Upper lobe of left lung (tissue), 6 donors: ENCODE results near the gene SPRED2. TPM values are rescaled to one million over a fixed set of nuclear protein-coding genes. Genes with fewer than 3 reads are reported as not detected.

ENCODE experiments used
- ATAC-seq, 2 donors: fragments of 200-7000 bp; cut with Tn5 transposase; one replicate each; pipeline ENCODE4 v1.9.1; 2022; ENCODE audit warnings: mild to moderate bottlenecking in 2 of 2, moderate library complexity in 2 of 2; ENCODE audit not compliant: low FRiP score in 2 of 2
- DNase-seq, 2 donors: peaks; one replicate each; pipeline ENCODE4 v3.0.0-alpha.2; 2019 to 2020
- H3K27ac ChIP-seq, 4 donors: fragments of 200-600 bp; sonication (generic); one replicate each; pipeline ENCODE4 v1.5.1; 2016 to 2019
- H3K27me3 ChIP-seq, 4 donors: fragments of 200-600 bp; sonication (generic); one replicate each; pipeline ENCODE4 v1.5.1; 2017 to 2019
- H3K36me3 ChIP-seq, 4 donors: fragments of 200-600 bp; sonication (generic); one replicate each; pipeline ENCODE4 v1.5.1; 2016 to 2019
- H3K4me1 ChIP-seq, 4 donors: fragments of 200-600 bp; sonication (generic); one replicate each; pipeline ENCODE4 v1.5.1; 2018 to 2019
- H3K4me3 ChIP-seq, 4 donors: fragments of 200-600 bp; sonication (generic); one replicate each; pipeline ENCODE4 v1.5.1; 2017 to 2019; ENCODE audit warnings: mild to moderate bottlenecking in 2 of 4, moderate library complexity in 1 of 4
- H3K9me3 ChIP-seq, 4 donors: fragments of 200-600 bp; sonication (generic); one replicate each; pipeline ENCODE4 v1.5.1; 2018 to 2019
- EP300 ChIP-seq, 4 donors: sonication (generic); formaldehyde crosslinking; IDR thresholded peaks; one replicate each; pipeline ENCODE4 v1.5.1; 2017; ENCODE audit warnings: antibody characterized with exemption in 4 of 4, control low read depth in 2 of 4
- POLR2A ChIP-seq, 4 donors: fragments of 450-650 bp; IDR thresholded peaks; one replicate each; pipeline ENCODE4 v1.5.1; 2016 to 2017; ENCODE audit warnings: antibody characterized with exemption in 4 of 4, mild to moderate bottlenecking in 2 of 4
- POLR2AphosphoS5 ChIP-seq, 2 donors: sonication (generic); formaldehyde crosslinking; IDR thresholded peaks; one replicate each; pipeline ENCODE4 v1.5.1; 2017; ENCODE audit warnings: antibody characterized with exemption in 2 of 2
- WGBS, 2 donors: methylation state at CpG; one replicate each; pipeline ENCODE4 v1.1.5; 2017 to 2018; 5-methylcytosine and 5-hydroxymethylcytosine counted together
- total RNA-seq, 6 donors: library from RNA; depleted of rRNA in 4 of 6; stranded (reverse); fragments of >200 nt in 4 of 6; gene quantifications; one replicate each; pipeline versions ENCODE4 v1.1.0 to v1.2.1, GENCODE V29; 2016 to 2021
- TF ChIP-seq, protein P1 (sequence below), 6 experiments: fragments of 450-650 bp in 4 of 6; fragments of 200-600 bp in 2 of 6; sonication (generic) in 2 of 6; IDR thresholded peaks; one replicate each; pipeline ENCODE4 v1.5.1; 2016 to 2019; ENCODE audit warnings: antibody characterized with exemption in 6 of 6
- donor health status: DM: no; HTN: no; CAD: no; lungs with moderate emphysema.
- donor health status: DM: no; HTN: yes; CAD: no; lungs with severe emphysema.

The SPRED2 gene
- total RNA-seq, 6 donors from 2014 or later = 15.7 to 53.0 (median 38.1) TPM

GRCh38 chr2:65268957-65269356, 163.4 kb downstream of the SPRED2 start:
- WGBS, 2 donors = 73 to 96% methylated on average over 4 of the region's 4 CpGs
- H3K4me3 ChIP-seq = no peak overlapping the region
- TF ChIP-seq POLR2A (IDR thresholded peaks at IDR 0.05) (no peak), EP300 (IDR thresholded peaks at IDR 0.05) (no peak), POLR2AphosphoS5 (IDR thresholded peaks at IDR 0.05) (no peak)
- TF ChIP-seq, protein P1, sequence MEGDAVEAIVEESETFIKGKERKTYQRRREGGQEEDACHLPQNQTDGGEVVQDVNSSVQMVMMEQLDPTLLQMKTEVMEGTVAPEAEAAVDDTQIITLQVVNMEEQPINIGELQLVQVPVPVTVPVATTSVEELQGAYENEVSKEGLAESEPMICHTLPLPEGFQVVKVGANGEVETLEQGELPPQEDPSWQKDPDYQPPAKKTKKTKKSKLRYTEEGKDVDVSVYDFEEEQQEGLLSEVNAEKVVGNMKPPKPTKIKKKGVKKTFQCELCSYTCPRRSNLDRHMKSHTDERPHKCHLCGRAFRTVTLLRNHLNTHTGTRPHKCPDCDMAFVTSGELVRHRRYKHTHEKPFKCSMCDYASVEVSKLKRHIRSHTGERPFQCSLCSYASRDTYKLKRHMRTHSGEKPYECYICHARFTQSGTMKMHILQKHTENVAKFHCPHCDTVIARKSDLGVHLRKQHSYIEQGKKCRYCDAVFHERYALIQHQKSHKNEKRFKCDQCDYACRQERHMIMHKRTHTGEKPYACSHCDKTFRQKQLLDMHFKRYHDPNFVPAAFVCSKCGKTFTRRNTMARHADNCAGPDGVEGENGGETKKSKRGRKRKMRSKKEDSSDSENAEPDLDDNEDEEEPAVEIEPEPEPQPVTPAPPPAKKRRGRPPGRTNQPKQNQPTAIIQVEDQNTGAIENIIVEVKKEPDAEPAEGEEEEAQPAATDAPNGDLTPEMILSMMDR (IDR thresholded peaks at IDR 0.05) = no peak
- peaks cover 9 to 56% (median 29%) of the 10 kb centered on the region in 4 donors for H3K36me3 ChIP-seq
- no peak for ATAC-seq
- DNase-seq = no peak
- no peak overlapping the region for H3K27ac ChIP-seq
- peaks cover 0 to 9% (median 8%) of the 10 kb centered on the region in 4 donors for H3K4me1 ChIP-seq
- H3K27me3 ChIP-seq = no peaks in the 10 kb centered on the region
- H3K9me3 ChIP-seq = no peaks in the 10 kb centered on the region

- 91 to 96% methylated on average over 1 of the region's 1 CpG for WGBS, 2 donors
- Histone ChIP-seq H3K4me3 (no peak overlapping the region), H3K9me3 (no peaks in the 10 kb centered on the region), H3K27me3 (no peaks in the 10 kb centered on the region), H3K4me1 (peaks cover 0 to 9% (median 8%) of the 10 kb centered on the region in 4 donors), H3K27ac (no peak overlapping the region), H3K36me3 (peaks cover 9 to 60% (median 19%) of the 10 kb centered on the region in 4 donors)
- TF ChIP-seq EP300 (IDR thresholded peaks at IDR 0.05) = no peak
- TF ChIP-seq, protein P1 (IDR thresholded peaks at IDR 0.05) = no peak
- DNase-seq = no peak
- no peak for ATAC-seq
Observed at GRCh38 chr2:65267008-65267407, 165.4 kb downstream of the SPRED2 start.

- no peaks in the 10 kb centered on the region for H3K9me3 ChIP-seq
- no peak overlapping the region for H3K27ac ChIP-seq
- DNase-seq (no peak), ATAC-seq (no peak)
- peaks cover 0 to 9% (median 8%) of the 10 kb centered on the region in 4 donors for H3K4me1 ChIP-seq
- H3K27me3 ChIP-seq = no peaks in the 10 kb centered on the region
- peaks cover 2 to 64% (median 19%) of the 10 kb centered on the region in 4 donors for H3K36me3 ChIP-seq
- no peak overlapping the region for H3K4me3 ChIP-seq
- TF ChIP-seq POLR2AphosphoS5 (IDR thresholded peaks at IDR 0.05) (no peak), POLR2A (IDR thresholded peaks at IDR 0.05) (no peak), EP300 (IDR thresholded peaks at IDR 0.05) (no peak)
- TF ChIP-seq, protein P1 (IDR thresholded peaks at IDR 0.05) = no peak
Observed at GRCh38 chr2:65265671-65266045, 166.7 kb downstream of the SPRED2 start.

DNA sequence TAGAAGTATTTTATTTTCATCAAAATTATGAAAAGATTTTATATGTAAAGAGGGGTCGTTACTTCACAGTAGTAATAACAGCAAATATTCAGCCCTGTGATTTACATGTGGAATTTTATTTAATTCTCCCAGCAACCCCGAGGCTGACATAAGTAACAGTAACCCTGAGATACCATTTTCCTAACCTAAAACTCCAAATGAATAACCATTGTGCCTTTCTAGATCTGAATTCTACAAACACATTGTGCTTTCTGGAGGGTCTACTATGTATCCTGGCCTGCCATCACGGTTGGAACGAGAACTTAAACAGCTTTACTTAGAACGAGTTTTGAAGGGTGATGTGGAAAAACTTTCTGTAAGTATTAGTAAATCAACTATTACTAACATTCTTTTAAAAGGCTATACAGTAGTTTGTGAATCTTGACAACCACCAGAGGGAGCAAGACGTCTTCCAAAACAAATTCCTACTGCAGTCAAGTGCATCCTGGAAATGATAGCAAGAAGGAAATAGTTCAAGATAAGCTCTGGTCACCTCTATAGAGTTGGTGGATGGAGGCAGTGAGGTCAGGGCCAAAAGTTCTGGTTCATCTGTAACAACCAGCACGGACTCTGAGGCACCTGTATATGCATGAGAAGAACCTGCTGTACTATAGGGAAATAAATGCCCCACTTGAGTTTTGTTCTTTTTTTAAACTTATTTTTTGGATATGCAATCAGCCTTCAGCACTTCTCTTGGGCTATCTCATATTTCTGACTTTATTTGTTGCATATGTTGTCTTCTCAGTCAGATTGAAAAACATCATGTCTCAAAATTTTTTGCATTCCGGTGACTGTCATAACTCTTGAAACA, 167.4 kb downstream of the SPRED2 start:
- no peaks in the 10 kb centered on the region for H3K9me3 ChIP-seq
- H3K27ac ChIP-seq = peak overlapping the region in 1 of 4 donors; percentile 14
- TF ChIP-seq POLR2A (IDR thresholded peaks at IDR 0.05) (no peak), POLR2AphosphoS5 (IDR thresholded peaks at IDR 0.05) (peak in 1 of 2 donors; percentile 52)
- TF ChIP-seq, protein P1 (IDR thresholded peaks at IDR 0.05) = peak; percentile 46 to 85 (median 74)
- WGBS, 2 donors = 49 to 56% methylated on average over 8 of the region's 8 CpGs
- ATAC-seq = peak in 1 of 2 donors; percentile 76
- no peak overlapping the region for H3K4me3 ChIP-seq
- peaks cover 2 to 64% (median 22%) of the 10 kb centered on the region in 4 donors for H3K36me3 ChIP-seq
- no peaks in the 10 kb centered on the region for H3K27me3 ChIP-seq
- peaks cover 0 to 9% (median 8%) of the 10 kb centered on the region in 4 donors for H3K4me1 ChIP-seq
- no peak for DNase-seq
